ENCODE measurements around the gene TMEM108.

TMEM108 gene

DNA sequence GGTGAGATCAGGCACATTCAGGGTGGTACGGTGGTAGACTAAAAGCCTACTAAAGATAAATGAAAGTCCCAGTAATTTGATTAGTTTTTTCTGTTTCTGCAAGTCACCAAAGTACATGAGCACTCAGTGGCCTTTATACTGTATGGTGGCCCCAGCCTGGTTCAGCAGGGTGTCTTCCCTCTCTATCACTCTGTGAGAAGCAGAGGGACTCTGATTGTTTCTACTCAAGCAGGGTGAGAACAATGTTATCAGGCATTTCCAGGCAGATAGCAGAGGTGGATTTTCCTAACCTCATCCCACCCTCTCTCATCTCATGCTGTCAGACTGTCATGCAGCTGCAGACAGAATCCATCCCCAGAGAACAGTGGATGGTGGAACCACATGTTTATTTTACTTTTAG, 290.2 kb downstream of the TMEM108 start:
- TF ChIP-seq, protein P1, sequence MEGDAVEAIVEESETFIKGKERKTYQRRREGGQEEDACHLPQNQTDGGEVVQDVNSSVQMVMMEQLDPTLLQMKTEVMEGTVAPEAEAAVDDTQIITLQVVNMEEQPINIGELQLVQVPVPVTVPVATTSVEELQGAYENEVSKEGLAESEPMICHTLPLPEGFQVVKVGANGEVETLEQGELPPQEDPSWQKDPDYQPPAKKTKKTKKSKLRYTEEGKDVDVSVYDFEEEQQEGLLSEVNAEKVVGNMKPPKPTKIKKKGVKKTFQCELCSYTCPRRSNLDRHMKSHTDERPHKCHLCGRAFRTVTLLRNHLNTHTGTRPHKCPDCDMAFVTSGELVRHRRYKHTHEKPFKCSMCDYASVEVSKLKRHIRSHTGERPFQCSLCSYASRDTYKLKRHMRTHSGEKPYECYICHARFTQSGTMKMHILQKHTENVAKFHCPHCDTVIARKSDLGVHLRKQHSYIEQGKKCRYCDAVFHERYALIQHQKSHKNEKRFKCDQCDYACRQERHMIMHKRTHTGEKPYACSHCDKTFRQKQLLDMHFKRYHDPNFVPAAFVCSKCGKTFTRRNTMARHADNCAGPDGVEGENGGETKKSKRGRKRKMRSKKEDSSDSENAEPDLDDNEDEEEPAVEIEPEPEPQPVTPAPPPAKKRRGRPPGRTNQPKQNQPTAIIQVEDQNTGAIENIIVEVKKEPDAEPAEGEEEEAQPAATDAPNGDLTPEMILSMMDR (IDR thresholded peaks at IDR 0.05) = no peak
- no peak for TF ChIP-seq ZFX (IDR thresholded peaks at IDR 0.05; ENCODE audit: borderline replicate concordance)
- no peak overlapping the region for H3K27ac ChIP-seq

DNA sequence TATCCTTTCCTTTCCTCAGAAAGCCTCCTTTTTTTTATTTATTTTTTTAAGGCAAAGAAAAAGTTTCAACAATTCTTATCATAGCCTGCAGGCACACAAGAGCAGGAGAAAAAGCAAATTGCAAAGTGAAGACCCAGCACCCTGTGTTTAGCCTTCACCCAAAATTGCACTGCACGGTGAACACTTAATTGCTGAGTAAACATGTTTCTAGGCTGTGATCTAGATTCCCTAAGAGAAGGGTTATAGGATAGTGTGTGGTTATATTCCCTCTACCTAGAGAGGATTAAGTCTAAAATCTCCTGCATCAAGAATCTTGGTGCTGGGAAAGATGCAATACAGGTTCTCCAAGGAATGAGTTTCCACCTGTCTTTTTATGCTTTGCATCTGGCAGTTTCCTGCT, 291.4 kb downstream of the TMEM108 start:
- TF ChIP-seq, protein P1 (IDR thresholded peaks at IDR 0.05) = no peak
- no peak for TF ChIP-seq ZFX (IDR thresholded peaks at IDR 0.05; ENCODE audit: borderline replicate concordance)
- H3K27ac ChIP-seq = no peak overlapping the region

DNA sequence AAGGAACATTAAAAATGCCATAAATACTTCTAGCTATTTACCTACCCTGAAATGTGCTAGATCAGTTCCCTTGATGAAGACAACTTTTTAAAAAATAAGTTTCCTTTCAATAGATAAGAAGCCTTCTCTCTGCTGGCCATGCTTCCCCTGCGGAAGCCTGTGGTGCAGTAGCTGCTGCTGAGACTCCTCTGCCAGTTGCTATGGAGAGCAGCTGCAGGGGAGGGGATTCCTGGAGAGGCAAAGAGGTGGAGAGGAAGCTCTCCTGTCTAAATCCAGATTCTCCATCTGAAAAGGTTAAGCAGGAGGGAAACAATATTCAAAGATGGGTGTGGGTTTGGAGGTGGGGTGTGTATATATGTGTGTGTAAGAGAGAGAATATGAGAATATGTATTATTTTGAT, 291.9 kb downstream of the TMEM108 start:
- no peak for TF ChIP-seq ZFX (IDR thresholded peaks at IDR 0.05; ENCODE audit: borderline replicate concordance)
- TF ChIP-seq, protein P1 (IDR thresholded peaks at IDR 0.05) = no peak
- H3K27ac ChIP-seq = no peak overlapping the region

DNA sequence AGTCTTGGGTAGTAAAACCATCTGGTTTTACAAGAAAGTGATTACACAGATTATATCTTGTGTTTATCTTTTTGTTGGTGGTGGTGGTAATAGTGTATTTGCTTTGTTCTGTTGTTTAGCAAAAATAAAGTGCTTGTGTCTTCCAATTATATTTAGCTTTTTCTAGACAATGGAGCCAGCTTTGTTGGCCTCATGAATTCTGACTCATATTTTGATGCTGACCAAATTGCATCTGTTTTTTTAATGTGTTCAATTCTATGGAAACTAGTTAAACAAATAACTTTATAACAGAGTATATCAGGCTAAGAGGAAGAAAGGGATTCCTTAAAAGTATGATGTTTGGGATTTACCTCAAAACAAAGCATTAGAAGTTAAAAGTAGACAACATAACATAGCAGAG, 292.3 kb downstream of the TMEM108 start:
- TF ChIP-seq, protein P1 (IDR thresholded peaks at IDR 0.05) = no peak
- no peak for TF ChIP-seq ZFX (IDR thresholded peaks at IDR 0.05; ENCODE audit: borderline replicate concordance)
- H3K27ac ChIP-seq = no peak overlapping the region

DNA sequence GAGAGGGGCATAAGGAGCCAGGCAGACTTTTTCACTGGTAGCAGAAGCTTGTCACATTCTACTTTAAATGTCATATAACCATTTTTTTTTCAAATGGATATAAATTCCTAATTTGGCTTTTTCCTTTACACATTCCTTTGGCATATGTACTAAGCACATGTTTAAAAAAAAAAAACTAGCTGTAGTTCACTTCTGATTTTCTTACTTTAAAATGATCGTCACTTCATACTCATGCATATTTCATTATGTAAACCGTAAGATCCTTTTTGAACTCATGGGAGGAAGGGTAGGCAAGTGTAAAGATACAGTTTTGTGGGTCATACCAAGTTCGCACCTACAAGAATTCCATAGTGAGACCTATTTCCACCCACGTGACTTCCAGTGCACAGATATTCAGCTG, 316.5 kb downstream of the TMEM108 start:
- TF ChIP-seq, protein P1 (IDR thresholded peaks at IDR 0.05) = no peak
- no peak for TF ChIP-seq ZFX (IDR thresholded peaks at IDR 0.05; ENCODE audit: borderline replicate concordance)
- no peak overlapping the region for H3K27ac ChIP-seq

GRCh38 chr3:133360476-133360875, 322.3 kb downstream of the TMEM108 start:
- TF ChIP-seq ZFX (IDR thresholded peaks at IDR 0.05; ENCODE audit: borderline replicate concordance) = no peak
- TF ChIP-seq, protein P1 (IDR thresholded peaks at IDR 0.05) = no peak
- no peak overlapping the region for H3K27ac ChIP-seq

DNA sequence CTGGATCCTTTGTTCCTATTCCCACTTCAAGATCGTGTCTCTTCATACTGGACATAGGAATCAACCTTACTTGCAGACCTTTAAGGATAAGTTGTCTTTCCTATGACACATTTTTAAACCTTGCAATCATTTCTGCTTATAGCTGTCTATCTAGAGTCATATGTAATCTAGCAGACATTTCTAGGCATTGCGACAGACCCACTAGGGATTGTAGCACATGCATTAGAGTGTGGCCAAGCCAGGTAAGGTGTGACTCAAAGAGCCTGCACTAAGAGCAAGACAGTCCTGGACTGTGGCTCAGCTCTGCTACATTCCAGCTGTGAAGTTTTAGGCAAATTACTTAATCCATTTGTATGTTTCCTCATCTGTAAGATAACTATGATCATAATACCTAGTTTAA, 322.8 kb downstream of the TMEM108 start:
- TF ChIP-seq, protein P1 (IDR thresholded peaks at IDR 0.05) = no peak
- no peak for TF ChIP-seq ZFX (IDR thresholded peaks at IDR 0.05; ENCODE audit: borderline replicate concordance)
- H3K27ac ChIP-seq = no peak overlapping the region

All from 22Rv1 (cell line).